HepG2 (cell line): ENCODE measurements around the gene FBXW5. TPM values are rescaled to one million over a fixed set of nuclear protein-coding genes. Genes with fewer than 3 reads are reported as not detected.

Source experiments
- AGO2 ChIP-seq: fragments of 200-400 bp; formaldehyde crosslinking; optimal IDR thresholded peaks from 2 replicates; pipeline ENCODE3; 2017; ENCODE audit warnings: mild to moderate bottlenecking, low read depth, low read length, moderate library complexity
- CCDC6 ChIP-seq: sonication (generic); formaldehyde crosslinking; IDR thresholded peaks from 2 replicates; pipeline ENCODE4 v1.8.1; 2022; ENCODE audit warnings: mild to moderate bottlenecking, missing genetic modification reagents, moderate library complexity
- MXD4 ChIP-seq: IDR thresholded peaks from 2 replicates; pipeline ENCODE4 v1.6.1; 2016; ENCODE audit warnings: mild to moderate bottlenecking, missing biosample characterization, missing genetic modification reagents
- REPIN1 ChIP-seq: sonication (generic); formaldehyde crosslinking; IDR thresholded peaks from 2 replicates; pipeline ENCODE4 v1.8.0; 2022; ENCODE audit warnings: missing genetic modification reagents, low read depth, mild to moderate bottlenecking, borderline replicate concordance
- SRF ChIP-seq: IDR thresholded peaks from 2 replicates; pipeline ENCODE4 v1.6.1; 2011; ENCODE audit warnings: mild to moderate bottlenecking, low read depth, low read length, moderate library complexity
- THAP11 ChIP-seq: IDR thresholded peaks from 2 replicates; pipeline ENCODE4 v1.6.1; 2016; ENCODE audit warnings: missing biosample characterization, missing genetic modification reagents
- ZBTB7B ChIP-seq: sonication (generic); formaldehyde crosslinking; IDR thresholded peaks from 2 replicates; pipeline ENCODE4 v1.4.0; 2020; ENCODE audit warnings: missing genetic modification reagents
- ZMYM2 ChIP-seq: sonication (generic); formaldehyde crosslinking; IDR thresholded peaks from 2 replicates; pipeline ENCODE4 v1.8.0; 2022; ENCODE audit warnings: mild to moderate bottlenecking, missing genetic modification reagents
- ZNF350 ChIP-seq: sonication (generic); formaldehyde crosslinking; IDR thresholded peaks from 2 replicates; pipeline ENCODE4 v1.4.0; 2020; ENCODE audit warnings: mild to moderate bottlenecking, low read depth, missing genetic modification reagents, borderline replicate concordance
- ZNF431 ChIP-seq: sonication (generic); formaldehyde crosslinking; IDR thresholded peaks from 2 replicates; pipeline ENCODE4 v1.9.0; 2022; ENCODE audit warnings: missing genetic modification reagents, low read depth, mild to moderate bottlenecking, borderline replicate concordance
- ZNF563 ChIP-seq: sonication (generic); formaldehyde crosslinking; IDR thresholded peaks from 2 replicates; pipeline ENCODE4 v1.8.0; 2022; ENCODE audit warnings: mild to moderate bottlenecking, moderate library complexity, missing genetic modification reagents
- ZNF777 ChIP-seq: sonication (generic); formaldehyde crosslinking; IDR thresholded peaks from 2 replicates; pipeline ENCODE4 v1.4.0; 2020; ENCODE audit warnings: missing genetic modification reagents
- ZNF781 ChIP-seq: sonication (generic); formaldehyde crosslinking; IDR thresholded peaks from 2 replicates; pipeline ENCODE4 v1.5.1; 2020; ENCODE audit warnings: borderline replicate concordance, mild to moderate bottlenecking, missing genetic modification reagents; ENCODE audit errors: not compliant biosample characterization
- polyA plus RNA-seq, 8 experiments: library from polyadenylated mRNA; depleted of rRNA in 3 of 8; stranded (reverse) in 7 of 8; unstranded in 1 of 8; fragments of >200 nt; fragmentation: Illumina TruSeq in 4 of 8; extraction: Trizol in 4 of 8; gene quantifications; 2 replicates each; pipeline versions ENCODE4 v1.2.1 to v1.2.3, GENCODE V29; 2011 to 2016; ENCODE audit warnings: low read depth in 4 of 8, missing spikeins in 1 of 8, mixed read lengths in 1 of 8; ENCODE audit not compliant: insufficient read depth in 1 of 8
- total RNA-seq, 5 experiments: library from RNA; depleted of rRNA; stranded (reverse); fragments of >200 nt; fragmentation: Illumina TruSeq; extraction: Trizol; gene quantifications; 2 replicates each; pipeline ENCODE4 v1.2.3, GENCODE V29; 2016; ENCODE audit warnings: low read depth in 1 of 5
- TF ChIP-seq, protein P1 (sequence below): sonication (generic); formaldehyde crosslinking; IDR thresholded peaks from 2 replicates; pipeline ENCODE4 v1.4.0; 2020; ENCODE audit warnings: mild to moderate bottlenecking, missing genetic modification reagents
- TF ChIP-seq, protein P2 (sequence below): sonication (generic); formaldehyde crosslinking; IDR thresholded peaks from 2 replicates; pipeline ENCODE4 v1.4.0; 2020; ENCODE audit warnings: missing genetic modification reagents
- TF ChIP-seq, protein P3 (sequence below): sonication (generic); formaldehyde crosslinking; IDR thresholded peaks from 2 replicates; pipeline ENCODE4 v1.8.0; 2022; ENCODE audit warnings: mild to moderate bottlenecking, missing genetic modification reagents, moderate library complexity
- TF ChIP-seq, protein P4 (sequence below): sonication (generic); formaldehyde crosslinking; IDR thresholded peaks from 2 replicates; pipeline ENCODE4 v1.5.0; 2020; ENCODE audit warnings: mild to moderate bottlenecking, missing genetic modification reagents, moderate library complexity
- TF ChIP-seq, protein P5 (sequence below): sonication (generic); formaldehyde crosslinking; IDR thresholded peaks from 2 replicates; pipeline ENCODE4 v1.4.0; 2020; ENCODE audit warnings: missing genetic modification reagents, borderline replicate concordance

The FBXW5 gene
- total and polyA plus RNA-seq, 2 of the 13 experiments (the other 11 are each of a cell fraction or from before 2014, with no cell fraction given) = 52.0 to 60.4 TPM

DNA sequence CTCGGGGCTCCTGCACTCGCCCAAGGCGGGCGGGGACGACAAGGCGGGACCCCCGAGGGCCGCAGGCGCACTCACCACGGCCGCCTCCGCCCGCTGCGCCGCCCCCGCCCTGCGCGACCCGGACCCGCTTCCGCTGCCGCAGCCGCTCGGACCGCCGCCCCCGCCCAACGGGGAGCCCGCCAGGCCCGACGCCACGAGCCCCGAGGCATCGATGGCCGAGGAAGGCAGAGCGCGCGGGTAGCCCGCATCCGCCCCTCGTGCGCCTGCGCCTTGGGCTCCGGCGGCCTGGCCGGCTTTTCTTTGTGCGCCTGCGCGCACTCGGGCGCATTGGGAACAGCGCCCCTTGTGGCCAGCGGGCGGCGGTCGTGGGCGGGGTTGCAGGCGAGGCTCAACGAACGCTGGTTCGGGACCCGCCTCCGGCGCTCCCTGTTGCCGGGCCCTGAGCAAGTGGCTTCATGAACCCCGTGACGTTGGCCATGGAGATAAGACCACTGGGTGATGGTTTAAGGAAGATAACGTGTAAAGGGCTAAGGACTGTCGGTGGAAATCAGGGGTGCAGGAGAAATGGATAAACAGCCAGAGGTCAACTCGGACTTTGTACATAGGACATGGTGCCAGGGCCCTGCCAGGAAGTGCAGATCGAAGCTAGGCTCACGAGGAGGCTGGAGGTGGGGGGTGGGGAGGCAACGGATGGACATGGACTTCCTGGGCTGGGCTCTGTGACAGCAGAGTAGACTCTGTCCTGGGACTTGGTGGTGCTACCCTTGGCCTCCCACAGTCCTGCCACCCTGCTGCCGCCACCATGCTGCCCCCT is at the start of gene FBXW5, which contains the start of gene C8G (continued):
- TF ChIP-seq ZNF431 (CRISPR knock-in tag) (peak; percentile 19; the same call in 1 of the 2 replicates), ZNF777 (CRISPR knock-in tag) (no peak), MXD4 (0 out of 2 replicates have a peak, but pooled peaks have one; percentile 47), ZBTB7B (peak; percentile 77; the same call in 1 of the 2 replicates), CCDC6 (CRISPR knock-in tag) (no peak; the same call in 1 of the 2 replicates), ZNF350 (peak; percentile 25), SRF (peak; percentile 94), REPIN1 (CRISPR knock-in tag) (peak; percentile 31; the same call in 1 of the 2 replicates), ZNF781 (CRISPR knock-in tag) (peak; percentile 33), THAP11 (CRISPR knock-in tag) (peak; percentile 88), ZNF563 (CRISPR knock-in tag) (0 out of 2 replicates have a peak, but pooled peaks have one; percentile 19), AGO2 (no peak), ZMYM2 (CRISPR knock-in tag) (peak; percentile 98)
- TF ChIP-seq, protein P1, sequence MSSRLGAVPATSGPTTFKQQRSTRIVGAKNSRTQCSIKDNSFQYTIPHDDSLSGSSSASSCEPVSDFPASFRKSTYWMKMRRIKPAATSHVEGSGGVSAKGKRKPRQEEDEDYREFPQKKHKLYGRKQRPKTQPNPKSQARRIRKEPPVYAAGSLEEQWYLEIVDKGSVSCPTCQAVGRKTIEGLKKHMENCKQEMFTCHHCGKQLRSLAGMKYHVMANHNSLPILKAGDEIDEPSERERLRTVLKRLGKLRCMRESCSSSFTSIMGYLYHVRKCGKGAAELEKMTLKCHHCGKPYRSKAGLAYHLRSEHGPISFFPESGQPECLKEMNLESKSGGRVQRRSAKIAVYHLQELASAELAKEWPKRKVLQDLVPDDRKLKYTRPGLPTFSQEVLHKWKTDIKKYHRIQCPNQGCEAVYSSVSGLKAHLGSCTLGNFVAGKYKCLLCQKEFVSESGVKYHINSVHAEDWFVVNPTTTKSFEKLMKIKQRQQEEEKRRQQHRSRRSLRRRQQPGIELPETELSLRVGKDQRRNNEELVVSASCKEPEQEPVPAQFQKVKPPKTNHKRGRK (CRISPR knock-in tag) = no peak
- TF ChIP-seq, protein P2, sequence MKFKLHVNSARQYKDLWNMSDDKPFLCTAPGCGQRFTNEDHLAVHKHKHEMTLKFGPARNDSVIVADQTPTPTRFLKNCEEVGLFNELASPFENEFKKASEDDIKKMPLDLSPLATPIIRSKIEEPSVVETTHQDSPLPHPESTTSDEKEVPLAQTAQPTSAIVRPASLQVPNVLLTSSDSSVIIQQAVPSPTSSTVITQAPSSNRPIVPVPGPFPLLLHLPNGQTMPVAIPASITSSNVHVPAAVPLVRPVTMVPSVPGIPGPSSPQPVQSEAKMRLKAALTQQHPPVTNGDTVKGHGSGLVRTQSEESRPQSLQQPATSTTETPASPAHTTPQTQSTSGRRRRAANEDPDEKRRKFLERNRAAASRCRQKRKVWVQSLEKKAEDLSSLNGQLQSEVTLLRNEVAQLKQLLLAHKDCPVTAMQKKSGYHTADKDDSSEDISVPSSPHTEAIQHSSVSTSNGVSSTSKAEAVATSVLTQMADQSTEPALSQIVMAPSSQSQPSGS (CRISPR knock-in tag) = 0 out of 2 replicates have a peak, but pooled peaks have one; percentile 58
- TF ChIP-seq, protein P3, sequence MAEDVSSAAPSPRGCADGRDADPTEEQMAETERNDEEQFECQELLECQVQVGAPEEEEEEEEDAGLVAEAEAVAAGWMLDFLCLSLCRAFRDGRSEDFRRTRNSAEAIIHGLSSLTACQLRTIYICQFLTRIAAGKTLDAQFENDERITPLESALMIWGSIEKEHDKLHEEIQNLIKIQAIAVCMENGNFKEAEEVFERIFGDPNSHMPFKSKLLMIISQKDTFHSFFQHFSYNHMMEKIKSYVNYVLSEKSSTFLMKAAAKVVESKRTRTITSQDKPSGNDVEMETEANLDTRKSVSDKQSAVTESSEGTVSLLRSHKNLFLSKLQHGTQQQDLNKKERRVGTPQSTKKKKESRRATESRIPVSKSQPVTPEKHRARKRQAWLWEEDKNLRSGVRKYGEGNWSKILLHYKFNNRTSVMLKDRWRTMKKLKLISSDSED (CRISPR knock-in tag) = no peak
- TF ChIP-seq, protein P4, sequence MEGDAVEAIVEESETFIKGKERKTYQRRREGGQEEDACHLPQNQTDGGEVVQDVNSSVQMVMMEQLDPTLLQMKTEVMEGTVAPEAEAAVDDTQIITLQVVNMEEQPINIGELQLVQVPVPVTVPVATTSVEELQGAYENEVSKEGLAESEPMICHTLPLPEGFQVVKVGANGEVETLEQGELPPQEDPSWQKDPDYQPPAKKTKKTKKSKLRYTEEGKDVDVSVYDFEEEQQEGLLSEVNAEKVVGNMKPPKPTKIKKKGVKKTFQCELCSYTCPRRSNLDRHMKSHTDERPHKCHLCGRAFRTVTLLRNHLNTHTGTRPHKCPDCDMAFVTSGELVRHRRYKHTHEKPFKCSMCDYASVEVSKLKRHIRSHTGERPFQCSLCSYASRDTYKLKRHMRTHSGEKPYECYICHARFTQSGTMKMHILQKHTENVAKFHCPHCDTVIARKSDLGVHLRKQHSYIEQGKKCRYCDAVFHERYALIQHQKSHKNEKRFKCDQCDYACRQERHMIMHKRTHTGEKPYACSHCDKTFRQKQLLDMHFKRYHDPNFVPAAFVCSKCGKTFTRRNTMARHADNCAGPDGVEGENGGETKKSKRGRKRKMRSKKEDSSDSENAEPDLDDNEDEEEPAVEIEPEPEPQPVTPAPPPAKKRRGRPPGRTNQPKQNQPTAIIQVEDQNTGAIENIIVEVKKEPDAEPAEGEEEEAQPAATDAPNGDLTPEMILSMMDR (CRISPR knock-in tag) = peak; percentile 92
- TF ChIP-seq, protein P5, sequence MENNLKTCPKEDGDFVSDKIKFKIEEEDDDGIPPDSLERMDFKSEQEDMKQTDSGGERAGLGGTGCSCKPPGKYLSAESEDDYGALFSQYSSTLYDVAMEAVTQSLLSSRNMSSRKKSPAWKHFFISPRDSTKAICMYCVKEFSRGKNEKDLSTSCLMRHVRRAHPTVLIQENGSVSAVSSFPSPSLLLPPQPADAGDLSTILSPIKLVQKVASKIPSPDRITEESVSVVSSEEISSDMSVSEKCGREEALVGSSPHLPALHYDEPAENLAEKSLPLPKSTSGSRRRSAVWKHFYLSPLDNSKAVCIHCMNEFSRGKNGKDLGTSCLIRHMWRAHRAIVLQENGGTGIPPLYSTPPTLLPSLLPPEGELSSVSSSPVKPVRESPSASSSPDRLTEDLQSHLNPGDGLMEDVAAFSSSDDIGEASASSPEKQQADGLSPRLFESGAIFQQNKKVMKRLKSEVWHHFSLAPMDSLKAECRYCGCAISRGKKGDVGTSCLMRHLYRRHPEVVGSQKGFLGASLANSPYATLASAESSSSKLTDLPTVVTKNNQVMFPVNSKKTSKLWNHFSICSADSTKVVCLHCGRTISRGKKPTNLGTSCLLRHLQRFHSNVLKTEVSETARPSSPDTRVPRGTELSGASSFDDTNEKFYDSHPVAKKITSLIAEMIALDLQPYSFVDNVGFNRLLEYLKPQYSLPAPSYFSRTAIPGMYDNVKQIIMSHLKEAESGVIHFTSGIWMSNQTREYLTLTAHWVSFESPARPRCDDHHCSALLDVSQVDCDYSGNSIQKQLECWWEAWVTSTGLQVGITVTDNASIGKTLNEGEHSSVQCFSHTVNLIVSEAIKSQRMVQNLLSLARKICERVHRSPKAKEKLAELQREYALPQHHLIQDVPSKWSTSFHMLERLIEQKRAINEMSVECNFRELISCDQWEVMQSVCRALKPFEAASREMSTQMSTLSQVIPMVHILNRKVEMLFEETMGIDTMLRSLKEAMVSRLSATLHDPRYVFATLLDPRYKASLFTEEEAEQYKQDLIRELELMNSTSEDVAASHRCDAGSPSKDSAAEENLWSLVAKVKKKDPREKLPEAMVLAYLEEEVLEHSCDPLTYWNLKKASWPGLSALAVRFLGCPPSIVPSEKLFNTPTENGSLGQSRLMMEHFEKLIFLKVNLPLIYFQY (CRISPR knock-in tag) = peak; percentile 59; the same call in 1 of the 2 replicates
